WI38 (cell line): ENCODE data around the gene DHFR.

ENCODE experiments used
- H3K4me3 ChIP-seq: 2 replicates; pipeline ENCODE4 v1.5.1; 2011; ENCODE audit warnings: low read depth, mild to moderate bottlenecking, control low read depth, low read length
- TF ChIP-seq, protein P1 (sequence below): IDR thresholded peaks from 2 replicates; pipeline ENCODE4 v1.5.1; 2012; ENCODE audit warnings: low read depth, mild to moderate bottlenecking, control low read depth, low read length

Gene DHFR

DNA sequence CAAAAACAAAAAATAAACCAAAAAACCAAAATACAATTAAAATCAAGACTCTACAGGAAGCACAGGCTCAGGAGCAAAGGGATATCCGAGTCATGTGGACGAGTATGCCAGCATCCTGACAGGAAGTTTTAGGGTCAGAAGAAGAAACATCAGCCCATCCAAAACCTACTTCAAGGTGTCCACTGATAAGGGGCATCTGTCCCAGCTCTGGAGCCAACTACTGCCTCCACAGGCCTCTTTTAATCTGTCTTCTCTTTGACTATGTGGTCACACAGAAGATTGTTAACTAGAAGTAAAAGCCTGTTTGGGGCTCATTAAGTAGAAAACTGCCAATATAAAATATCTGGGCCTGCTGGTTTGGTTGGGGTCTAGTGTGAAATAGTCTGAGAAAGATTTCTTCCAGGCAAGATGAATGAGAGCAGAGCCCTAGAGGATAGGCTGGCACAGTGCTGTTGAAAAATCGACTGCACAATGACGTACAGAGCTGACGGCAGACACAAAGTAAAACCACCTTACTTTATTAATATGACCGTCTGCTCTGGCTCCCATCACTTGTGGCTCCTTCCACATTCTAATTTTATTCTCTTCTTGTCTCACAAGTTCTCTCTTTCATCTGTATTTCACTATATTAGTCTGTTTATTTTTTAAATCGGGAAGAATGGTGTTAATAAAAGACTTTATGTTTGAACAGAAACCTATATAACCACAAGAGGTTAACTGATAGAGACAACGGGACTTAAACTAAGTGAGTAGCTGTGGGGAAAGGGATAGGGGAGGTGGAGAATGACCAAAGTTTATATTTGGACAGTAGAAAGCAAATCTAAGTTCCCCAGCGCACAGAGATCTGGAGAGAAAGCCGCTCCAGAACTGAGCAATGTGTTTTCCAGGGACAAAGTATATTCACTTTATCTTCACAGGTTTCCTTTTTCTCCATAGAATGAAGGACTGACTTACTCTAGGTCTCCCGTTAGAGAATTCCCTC lies 23.2 kb downstream of the DHFR start:
- TF ChIP-seq, protein P1, sequence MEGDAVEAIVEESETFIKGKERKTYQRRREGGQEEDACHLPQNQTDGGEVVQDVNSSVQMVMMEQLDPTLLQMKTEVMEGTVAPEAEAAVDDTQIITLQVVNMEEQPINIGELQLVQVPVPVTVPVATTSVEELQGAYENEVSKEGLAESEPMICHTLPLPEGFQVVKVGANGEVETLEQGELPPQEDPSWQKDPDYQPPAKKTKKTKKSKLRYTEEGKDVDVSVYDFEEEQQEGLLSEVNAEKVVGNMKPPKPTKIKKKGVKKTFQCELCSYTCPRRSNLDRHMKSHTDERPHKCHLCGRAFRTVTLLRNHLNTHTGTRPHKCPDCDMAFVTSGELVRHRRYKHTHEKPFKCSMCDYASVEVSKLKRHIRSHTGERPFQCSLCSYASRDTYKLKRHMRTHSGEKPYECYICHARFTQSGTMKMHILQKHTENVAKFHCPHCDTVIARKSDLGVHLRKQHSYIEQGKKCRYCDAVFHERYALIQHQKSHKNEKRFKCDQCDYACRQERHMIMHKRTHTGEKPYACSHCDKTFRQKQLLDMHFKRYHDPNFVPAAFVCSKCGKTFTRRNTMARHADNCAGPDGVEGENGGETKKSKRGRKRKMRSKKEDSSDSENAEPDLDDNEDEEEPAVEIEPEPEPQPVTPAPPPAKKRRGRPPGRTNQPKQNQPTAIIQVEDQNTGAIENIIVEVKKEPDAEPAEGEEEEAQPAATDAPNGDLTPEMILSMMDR: no peak
- no peak overlapping the region for H3K4me3 ChIP-seq

DNA sequence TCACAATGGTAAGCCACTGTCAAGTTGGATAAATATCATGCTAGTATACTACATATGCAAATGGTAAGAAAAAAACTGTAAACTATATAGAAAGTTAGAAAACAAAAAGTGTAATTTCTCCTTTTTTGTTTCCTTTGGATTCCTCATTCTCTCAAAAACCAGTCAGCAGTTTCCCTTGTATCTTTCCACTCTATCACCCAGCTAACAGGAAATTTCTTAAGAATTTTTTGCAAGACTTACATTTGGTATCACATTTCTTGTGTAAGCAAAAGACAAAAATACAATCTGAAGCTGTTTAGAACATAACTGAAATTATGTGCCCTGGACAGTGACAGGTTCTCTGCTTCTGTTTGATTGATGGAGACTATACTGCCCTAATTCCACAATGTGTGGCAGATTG lies 25.5 kb downstream of the DHFR start:
- TF ChIP-seq, protein P1: no peak
- no peak overlapping the region for H3K4me3 ChIP-seq

DNA sequence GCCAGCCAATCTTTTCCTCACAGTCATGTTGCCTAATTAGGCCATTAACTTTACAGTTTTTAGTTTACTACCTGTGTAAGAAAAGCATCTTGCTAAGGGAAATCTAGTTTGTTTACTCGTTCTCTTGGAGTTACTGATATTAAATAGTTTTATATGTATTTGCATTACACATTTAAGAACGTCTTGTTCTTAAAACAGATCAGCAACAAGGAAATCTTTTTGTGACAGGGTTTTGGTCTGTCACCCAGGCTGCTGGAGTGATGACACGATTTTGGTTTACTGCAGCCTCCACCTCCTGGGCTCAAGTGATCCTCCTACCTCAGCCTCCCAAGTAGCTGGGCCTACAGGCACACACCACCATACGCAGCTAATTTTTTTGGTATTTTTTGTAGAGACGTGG lies 29.6 kb downstream of the DHFR start:
- TF ChIP-seq, protein P1: no peak
- no peak overlapping the region for H3K4me3 ChIP-seq

DNA sequence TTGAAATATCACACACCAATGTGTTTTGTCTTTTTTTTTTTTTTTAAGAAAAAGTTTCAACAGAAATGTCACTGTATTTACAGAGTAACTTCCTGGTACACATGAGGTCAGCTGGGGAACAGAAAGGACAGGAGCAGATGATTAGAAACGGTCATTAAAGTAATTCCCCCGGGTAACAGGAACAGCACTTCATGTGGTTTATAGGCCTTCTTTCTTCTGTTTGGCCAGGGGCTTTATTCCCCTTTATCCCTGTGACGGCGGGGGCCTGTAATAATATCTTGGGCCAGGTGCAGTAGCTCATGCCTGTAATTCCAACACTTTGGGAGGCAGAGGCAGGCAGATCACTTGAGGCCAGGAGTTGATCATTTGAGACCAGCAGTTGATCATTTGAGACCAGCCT lies 30.8 kb downstream of the DHFR start:
- TF ChIP-seq, protein P1: no peak
- H3K4me3 ChIP-seq: no peak overlapping the region

DNA sequence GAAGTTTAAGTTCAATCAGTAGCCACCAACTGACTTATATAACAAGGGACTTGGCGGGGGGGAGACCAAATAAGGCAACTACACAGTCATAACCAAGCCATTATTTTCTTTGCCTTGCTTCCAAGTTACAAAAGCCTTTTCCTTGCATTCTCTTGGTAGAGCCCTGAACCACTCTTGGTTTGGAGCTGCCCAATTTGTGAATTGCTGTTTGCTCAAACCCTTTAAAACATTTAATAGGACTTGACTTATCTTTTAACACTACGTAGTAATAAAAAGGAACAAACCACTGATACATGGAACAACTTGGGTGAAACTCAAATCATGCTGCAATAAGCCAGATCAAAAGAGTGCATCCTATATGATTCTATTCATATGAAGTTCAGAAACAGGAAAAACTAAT lies 32.0 kb downstream of the DHFR start:
- TF ChIP-seq, protein P1: no peak
- no peak overlapping the region for H3K4me3 ChIP-seq

DNA sequence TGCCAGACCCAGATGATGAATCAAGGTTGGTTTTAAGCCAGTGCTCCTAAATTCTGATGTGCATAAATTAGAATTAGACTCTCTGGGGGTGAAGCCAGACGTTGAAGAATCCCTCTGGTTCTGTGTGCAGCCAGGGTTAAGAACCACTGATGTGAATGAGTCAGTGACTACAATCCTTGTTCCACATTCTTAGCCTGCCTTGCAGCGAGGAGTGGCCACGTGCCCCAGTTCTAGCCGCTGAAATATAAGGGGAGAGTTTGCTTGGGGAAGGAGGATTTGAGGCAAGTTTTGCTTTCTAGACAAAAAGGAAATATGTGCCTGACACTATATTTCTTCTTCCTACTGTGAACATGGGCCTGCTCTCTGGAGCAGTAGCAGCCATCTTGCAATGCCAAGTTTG lies 34.6 kb downstream of the DHFR start:
- TF ChIP-seq, protein P1: no peak
- no peak overlapping the region for H3K4me3 ChIP-seq

DNA sequence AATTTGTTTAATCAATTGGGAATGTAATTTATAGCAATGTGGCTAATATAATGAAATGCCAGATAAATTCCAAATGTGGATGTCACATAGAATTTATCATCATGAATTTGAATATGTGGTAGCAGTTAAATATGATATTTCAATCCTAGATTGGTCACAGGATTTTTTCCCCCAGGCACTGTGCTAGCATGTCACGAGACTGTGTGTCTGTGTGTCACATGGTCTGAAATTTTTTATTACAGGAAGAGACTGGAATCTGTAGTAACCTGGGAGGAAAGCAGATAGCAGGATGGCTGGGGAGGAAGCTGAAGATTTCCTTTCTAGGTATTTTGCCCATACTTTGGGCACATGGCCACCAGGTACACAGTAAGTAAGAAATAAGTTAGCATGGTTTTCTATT lies 35.7 kb downstream of the DHFR start:
- TF ChIP-seq, protein P1: no peak
- H3K4me3 ChIP-seq: no peak overlapping the region
